GM19023 (cell line): ENCODE results near the gene FKBP11.
A peak's percentile ranks its signal among the peaks of the same experiment; 100 is the strongest.

Experiments used
- ATAC-seq: cut with Tn5 transposase; IDR thresholded peaks from one replicate; pipeline ENCODE4 v1.9.1; 2021; ENCODE audit warnings: mild to moderate bottlenecking, moderate library complexity; ENCODE audit not compliant: unreplicated experiment

The FKBP11 gene

DNA sequence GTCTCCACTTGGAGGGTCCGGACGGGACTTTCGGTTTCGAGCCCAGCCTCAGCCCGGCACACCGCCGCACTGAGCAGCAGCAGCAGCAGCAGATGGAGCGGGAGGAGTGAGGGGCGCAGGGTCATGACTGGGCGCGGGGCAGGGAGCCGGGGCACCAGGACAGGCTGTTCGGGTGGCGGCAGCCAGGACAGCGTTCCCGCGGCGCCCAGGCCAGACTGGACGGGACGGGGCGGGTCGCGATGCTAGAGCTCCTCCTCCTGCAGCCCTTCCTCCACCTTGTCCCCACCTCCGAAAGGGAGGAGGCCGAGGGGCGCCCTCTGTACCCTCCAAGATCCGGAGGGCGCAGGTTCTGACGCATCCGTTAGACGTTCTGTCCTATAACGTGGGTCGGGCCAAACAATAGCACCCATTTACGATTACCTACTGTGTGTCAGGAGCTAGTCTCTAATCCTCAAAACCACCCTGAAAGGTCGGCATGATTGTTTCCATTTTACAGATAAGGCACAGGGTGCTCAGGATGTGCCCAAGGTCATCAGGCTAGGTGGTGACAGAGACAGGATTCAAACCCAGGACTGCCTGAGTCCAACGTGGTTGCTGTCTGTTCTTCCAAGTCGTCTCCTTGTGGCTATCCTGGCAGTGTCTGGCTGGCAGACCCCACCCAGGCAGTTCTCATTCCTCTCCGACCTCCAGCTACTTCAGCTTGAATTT lies at the start of gene FKBP11:
TSS of gene FKBP11 (minus strand) at position 189 of the 708 bp plus-strand sequence. CDS start at position 125, 64 bp downstream.
- peak; percentile 74 for ATAC-seq

DNA sequence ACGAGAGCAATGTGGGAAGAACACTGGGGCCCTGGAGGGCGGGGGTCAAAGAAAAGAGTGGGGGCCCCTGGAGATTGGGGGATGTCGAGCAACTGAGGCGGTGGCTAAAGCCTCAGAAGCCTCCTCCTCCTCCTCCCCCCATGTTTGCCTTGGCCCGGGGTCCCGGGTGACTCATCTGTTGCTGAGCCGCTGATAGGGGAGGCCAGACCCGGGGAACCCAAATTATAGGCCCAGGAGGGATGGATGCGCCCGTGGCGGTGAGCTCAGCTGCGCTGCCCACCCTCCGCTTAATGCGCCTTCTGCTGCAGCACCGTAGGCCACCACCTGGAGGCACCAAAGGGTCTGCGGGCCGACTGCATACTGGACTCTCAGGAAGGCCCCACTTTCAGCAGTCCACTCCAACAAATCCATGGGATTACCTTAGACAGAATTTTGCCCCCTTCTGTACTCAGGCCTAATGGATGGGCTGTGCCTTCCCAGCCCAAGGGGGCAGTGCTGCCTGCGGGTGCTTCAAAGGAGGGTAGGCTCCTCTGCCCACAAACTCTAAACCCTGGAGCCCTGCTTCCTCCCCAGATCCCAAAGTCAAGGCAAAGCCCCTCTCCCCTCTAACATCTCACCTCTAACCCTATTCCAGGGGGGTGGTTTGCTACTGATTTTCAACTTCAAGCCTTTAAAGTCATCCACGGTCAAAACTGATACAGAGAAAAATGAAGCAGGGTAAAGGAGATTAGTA lies 48.8 kb upstream of the FKBP11 start:
- no peak for ATAC-seq

DNA sequence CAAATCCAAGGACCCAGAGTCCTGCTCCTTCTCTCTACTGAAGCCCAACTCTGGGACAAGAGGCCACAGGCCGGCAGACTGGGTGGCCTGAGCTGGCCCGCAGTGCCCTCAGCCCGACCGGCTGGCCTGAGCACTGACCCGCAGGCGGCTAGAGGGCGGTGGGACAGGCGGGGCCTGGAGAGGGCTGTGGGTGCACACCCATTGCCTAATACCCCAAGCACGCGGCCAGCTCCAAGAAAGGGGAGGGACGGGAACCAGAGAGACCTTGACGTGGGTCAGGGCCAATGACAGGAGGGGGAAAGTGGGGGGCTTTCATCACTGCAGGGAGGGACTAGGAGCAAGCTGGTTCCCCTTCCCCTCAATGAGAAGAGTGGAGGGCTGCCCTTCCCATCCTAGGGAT lies 48.2 kb upstream of the FKBP11 start:
- ATAC-seq: no peak

DNA sequence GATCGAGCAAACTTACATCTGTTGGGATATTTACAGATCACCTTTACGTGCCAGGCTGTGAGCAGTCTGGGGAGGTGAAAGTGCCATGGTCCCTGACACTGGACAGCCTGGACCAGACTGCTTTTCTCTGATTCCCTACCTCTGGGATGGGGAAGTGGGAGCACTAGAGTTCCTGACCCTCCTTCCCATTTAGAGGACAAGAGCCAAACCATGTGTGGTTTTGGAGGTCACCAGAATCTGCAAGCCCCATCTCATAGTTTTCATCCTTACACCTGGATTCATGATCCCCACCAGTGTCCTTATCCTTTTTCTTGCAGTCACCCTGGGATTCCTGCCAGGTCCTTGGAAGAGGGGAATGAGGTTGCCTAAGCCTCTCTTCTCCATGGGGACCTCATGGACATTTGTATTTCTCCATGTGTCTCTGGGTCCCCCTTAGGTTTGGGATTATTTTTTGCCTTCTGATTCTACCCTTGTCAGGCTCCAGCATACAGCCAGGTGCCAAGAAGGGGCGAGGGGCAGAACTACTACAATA lies 47.7 kb upstream of the FKBP11 start:
- ATAC-seq: no peak

DNA sequence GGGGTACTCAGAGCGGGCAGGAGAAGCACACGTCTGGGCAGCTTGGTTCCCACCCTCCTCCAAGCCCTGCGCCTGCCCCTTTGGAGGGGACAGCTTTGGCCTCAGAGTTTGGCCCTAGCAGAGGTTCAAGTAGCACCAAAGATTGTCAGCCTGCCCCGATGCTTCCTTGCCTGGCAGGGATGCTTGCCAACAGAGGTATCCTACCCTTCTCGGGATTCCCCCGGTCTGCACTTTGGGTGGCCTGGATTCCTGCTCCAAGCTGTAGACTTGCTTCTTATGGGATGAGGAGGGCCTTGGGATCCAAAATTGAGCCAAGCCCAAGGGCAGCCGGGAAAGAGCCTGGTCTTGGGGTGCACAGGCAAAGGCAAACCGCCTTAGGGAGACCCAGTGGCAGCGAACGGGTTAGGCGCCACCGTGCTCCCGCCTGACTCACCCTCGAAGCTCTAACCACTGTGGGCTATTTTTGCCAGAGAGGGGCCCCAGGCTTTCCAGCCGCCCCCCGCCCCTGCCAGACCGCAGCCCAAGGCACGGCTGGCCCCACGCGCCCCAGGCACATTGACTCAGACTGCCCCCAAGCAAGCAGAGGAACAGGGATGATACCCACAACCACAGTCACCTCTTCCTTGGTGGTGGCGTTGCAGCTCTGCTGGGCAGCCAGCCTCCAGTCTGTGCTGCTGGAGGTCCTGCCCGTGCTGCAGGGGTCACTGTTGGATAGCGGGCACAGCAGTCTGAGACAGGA lies 47.1 kb upstream of the FKBP11 start:
- no peak for ATAC-seq

DNA sequence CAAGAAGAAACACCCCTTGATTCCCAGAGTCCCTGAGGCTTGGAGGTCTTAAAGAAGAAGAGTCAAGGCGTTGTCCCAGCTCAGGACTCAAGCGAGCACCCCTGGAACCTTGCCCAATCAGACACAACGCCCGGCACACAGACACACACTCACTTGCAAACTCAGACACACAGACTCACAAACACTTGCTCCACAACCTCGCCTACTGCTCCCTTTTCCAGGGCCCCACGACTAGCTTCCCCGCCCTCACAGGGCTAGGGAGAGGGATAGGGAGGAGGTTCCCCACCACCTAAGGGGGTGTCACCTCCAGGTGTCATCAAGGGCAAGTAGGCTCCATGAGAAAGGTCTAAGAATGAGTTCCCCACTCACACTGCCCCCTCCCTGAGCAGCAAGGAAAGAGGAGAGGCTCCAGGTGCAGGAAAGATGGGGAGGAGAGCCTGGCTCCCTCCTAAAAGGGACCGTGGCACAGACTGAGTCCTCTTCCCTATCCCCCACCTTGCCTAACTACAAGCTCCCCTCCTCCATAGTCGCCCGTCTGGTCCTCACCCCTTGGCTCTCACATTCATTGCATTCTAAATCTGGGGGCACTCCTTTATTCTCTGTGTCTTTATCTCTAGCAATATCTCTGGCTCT lies 45.5 kb upstream of the FKBP11 start:
- no peak for ATAC-seq

DNA sequence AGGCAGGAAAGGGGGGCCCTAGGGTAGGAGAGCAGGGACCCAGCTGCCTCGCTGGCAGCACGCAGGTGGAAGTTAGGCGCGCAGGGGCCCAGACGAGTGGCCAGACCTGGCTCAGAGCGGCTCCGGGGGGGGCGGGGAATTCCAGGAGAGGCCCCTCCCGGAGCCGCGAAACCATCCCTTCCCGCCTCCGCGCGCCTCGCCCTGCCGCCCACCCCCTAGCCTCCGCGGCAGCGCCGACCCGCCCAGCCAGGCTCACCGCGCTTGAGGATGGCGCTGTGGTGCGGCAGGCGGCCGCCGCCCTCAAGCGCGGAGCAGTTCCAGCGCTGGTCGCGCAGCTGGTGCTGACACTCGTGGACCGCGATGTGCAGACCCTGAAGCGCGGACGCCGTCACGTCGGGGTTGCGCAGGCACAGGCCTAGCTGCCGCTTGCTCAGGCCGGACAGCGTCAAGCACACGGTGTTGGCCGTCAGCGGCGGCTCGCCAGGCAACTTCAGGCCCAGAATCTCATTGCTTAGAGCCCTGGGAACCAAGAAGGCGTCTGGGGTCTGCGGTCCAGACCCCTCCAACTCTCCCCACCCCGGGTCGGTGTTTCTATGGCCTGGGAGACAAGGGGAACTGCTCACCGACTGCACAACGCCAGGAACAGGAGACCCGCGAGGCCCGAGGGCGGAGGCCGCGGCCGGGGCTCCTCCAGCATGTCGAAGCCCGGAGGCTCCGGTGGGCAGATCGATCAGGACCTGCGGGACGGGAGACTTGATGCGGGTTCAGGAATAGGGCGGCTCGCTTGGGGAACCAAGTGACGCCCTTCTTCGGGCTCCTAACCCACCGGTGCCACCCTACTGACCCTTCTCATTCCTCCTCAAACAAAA lies 44.8 kb upstream of the FKBP11 start:
- ATAC-seq: no peak

DNA sequence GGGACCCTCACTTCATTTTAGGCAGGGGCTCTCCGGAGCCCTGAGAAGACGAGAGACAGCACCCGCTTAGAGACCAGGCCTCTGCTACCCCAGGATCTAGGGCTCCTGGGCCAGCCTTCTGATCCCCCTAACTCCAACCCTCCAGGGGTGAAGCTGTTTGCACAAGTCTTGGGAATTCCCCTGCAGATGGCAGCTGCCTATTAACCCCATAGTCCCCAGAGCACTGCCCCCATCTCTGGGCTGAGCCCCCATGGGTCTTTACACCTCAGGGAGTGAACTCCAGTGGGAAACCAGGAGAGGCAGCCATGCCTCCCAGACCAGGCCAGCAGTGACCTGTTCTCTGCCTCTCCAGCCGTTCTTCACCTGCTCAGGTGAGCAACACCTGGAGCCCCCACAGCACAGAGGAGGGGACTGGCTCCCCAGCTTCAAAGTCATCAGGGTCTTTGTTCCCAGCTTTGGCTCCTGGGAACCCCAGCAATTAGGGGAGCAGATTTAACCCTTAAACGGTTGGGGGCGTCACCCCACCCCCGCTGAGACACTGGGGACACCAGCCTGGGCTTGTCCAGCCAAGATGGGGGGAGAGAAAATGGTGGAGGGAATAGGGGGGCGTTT lies 44.0 kb upstream of the FKBP11 start:
- ATAC-seq: no peak

DNA sequence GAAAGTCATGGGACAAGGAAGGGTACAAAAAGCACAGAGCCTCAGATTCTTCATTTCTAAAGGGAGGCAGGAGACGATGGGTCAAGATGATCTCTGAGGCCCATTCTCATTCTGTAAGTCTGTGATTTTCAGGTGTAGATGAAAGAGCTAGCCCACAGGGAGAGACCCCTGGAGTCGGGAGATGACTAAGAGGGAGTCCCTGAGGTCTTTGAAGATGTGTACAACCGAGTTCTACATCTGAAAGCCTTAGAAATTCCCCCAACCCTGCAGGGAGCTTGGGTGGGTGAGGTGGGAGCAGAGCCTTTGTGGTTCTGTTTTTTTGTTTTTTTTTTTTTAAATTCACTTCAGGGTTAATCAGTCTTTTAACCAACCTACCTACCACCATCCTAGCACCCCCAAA lies 43.2 kb upstream of the FKBP11 start:
- no peak for ATAC-seq

DNA sequence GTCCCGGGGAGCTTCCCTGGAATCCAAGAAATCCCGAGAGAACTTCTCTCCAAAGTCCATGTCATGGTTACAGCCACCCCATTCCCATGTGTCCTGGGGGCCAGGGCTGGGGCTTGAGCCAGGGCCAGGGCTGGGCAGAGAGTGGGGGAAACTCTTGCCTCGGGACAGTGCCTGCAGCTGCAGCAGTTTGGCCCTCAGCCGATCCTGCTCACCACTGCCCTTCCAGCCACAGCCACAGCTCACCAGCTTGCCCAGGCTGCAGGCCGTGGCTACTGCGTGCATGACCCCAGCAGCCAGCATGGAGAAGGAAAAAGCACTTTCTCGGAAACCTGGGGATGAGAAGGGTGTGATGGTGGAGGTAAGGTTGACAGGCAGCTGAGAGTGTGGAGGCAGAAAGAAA lies 42.7 kb upstream of the FKBP11 start:
- no peak for ATAC-seq

DNA sequence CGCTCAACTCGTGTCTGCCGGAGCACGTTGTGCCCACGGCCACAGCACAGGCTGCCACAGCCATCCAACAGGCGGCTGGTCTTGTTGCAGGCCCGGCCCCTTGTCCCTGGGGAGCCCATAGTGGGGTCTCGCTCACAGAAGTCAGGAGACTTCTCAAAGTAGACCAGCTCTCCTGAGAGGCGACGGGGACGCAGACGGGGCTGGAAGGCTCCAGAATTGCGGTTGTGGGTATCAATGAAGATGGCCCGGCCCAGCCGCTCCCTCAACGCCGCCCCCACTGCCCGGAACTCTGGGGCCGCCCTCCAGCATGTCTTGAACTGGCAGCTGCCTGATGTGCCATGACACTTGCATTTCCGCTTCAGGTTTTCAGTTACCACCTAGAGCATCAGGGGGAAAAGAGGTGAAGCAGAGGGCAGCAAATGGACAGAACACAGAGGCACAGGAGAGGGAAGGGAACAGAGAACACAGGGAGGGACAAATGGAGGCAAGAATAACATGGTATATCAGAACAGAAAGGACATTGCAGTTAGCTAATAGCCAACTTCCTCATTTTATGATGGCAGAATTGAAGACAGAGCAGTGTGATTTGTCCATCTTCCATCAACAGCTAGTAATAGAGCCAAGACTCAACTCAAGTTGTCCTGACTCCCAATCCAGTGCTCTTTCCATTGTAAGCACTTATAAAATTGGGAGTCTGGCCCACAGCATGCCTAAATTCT lies 41.0 kb upstream of the FKBP11 start:
- no peak for ATAC-seq

DNA sequence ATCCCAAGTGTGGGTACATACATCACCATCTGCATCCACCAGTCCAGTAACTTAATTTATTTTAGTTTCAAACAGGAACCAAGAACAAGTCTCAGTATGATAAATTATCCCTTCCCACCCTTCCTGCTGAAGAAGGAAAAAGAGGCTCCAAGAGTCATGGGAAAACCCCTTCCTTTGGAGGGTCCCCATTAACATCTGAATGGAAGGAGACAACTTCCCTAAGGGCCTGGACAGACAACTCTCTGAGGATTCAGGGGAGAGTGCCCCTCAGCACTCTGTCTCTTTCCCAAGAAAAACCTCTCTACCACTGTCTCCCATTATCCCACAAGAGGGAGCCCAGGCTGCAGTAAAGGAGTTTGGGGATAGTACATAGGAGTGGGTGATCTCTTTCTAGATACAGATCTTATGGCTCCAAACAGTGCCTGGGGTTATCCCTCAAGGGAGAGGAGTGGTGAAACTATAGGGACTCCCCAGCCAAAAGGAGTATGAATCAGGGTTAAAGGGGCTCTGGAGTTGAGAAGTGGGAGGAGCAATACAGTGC lies 40.1 kb upstream of the FKBP11 start:
- ATAC-seq: no peak

DNA sequence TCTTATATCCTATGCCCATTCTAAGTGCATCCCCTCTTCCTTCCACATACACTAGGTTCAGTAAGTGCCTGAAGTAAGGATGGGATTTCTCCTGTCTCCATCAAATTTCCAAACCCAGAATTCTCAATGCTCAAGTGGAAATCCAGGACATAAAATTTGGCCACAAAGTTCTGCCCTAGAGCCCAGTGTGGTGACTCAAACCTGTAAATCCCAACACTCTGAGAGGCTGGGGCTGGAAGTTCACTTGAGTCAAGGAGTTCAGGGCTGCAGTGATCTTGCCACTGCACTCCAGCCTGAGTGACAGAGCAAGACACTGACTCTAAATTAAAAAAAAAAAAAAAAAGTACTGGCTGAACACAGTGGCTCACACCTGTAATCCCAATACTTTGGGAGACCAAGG lies 36.5 kb upstream of the FKBP11 start:
- ATAC-seq: no peak

DNA sequence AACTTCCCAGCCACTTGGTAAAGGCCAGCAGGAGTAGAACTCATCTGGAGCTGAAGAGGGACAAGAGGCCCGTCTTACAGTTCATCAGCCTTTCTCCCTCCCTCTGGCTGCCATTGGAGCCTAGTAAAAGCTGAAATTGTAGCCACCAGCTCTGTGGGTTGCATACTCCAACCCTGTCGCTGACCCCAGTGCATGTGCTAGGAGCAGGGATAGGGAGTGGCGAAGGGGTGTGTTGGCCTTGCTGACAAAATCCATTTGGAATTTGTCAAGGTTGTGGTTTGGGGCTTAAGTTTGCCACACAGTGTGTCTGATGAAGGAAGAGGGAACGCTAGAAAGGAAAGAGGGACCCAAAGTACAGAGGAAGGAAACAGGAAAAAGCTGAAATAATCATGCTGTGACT lies 36.0 kb upstream of the FKBP11 start:
- ATAC-seq: no peak

DNA sequence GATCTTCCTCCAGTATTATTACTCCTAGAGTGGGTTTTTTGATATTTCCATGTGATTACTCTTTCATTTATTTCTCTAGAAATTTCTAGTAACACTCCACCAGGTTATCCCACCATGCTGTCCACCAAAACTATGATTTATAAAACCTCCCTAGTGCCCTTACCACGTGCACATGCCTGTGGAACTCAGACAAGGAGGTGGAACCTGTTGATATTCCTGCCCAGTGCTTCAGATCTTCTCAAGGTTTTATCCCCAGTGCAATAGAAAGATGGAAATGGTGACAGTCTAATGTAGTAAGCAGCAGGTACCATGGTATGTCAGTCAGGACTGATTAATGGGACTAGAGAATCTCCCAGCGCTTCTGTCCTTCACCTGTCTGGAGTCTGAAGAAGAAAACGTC lies 35.5 kb upstream of the FKBP11 start:
- ATAC-seq: no peak

DNA sequence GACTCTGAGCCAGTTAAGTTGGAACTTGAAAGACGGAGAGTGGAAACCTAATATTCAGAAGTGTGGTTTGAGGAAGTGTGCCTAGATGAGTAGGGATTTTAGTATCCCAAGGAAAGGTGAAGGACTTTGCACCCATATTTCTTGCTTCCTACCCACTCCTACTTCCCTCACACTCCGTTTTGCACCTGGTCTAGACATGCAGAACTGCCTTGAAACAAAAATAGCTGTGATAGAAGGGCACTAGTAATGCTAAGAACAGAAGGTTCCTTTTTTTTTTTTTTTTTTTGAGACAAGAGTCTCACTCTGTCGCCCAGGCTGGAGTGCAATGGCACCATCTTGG lies 32.7 kb upstream of the FKBP11 start:
- no peak for ATAC-seq

DNA sequence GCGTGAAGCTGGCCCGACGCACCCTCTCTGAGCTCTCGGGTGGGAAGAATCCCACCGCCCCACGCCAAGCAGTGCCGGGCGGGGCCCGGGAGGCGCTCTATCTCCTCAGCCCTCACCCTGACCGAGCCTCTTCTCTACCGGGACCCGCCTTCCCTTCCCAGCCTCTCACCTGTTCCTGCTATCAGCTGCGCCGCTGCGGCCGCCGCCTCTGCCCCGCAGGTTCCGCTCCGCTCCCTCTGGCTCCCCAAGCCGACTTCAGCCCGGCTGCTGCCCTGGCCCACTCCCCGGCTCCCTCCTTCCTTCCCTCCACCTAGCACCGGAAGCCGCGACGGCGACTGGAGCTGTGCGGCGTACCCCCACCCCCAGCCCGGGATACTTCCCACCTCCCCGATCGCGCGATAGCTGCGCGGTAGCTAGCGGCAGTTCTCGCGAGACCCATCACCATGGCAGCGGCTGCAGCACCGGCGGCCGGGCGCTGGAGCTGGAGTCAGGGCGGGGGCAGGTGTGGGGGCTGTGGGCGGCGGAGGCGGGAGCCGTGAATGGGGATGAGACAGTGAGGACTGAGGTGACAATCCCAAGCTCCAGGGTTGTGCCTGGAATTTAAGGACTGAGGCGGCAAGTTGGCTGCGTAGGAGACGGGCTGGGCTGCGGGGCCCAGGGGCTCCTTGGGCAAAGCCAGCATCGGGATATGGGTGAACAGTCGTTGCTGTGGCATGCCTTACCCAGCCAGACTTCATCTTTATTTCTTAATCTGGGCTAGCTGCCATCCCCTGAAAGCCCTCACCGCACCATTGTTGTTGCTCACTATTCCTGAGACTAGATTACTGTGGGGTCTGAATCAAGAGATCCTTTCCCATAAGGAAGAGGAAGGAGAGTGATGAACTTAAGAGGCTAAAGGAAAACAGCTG lies 32.1 kb upstream of the FKBP11 start, which contains the start of gene ARF3:
TSS of gene ARF3 (minus strand) at position 347 of the 908 bp plus-strand sequence. CDS start 16,392 bp downstream, outside the sequence.
- peak; percentile 92 for ATAC-seq
